Neural cell (in vitro differentiated cells): ENCODE data around the gene STX1A. TPM values are rescaled to one million over a fixed set of nuclear protein-coding genes. Genes with fewer than 3 reads are reported as not detected.

Experiments used
- H2AFZ ChIP-seq: fragments of 200-600, 300-800 bp; sonication (generic), shearing (Covaris generic); 2 replicates; pipeline ENCODE4 v1.6.0; 2014; ENCODE audit warnings: low read depth, mild to moderate bottlenecking, antibody characterized with exemption, low read length, moderate library complexity
- H3F3A ChIP-seq: fragments of 200-600 bp; shearing (Covaris generic); 2 replicates; pipeline ENCODE4 v1.6.1; 2016; ENCODE audit warnings: mild to moderate bottlenecking, moderate library complexity, mixed read lengths, antibody characterized with exemption, low read length; ENCODE audit not compliant: insufficient read depth, poor library complexity, severe bottlenecking
- H3K27ac ChIP-seq: fragments of 200-600, 300-800 bp; sonication (generic), shearing (Covaris generic); 2 replicates; pipeline ENCODE4 v1.5.1; 2014; ENCODE audit warnings: mild to moderate bottlenecking, low read length, moderate library complexity
- H3K27me3 ChIP-seq: fragments of 300-800, 200-600 bp; sonication (generic), shearing (Covaris generic); 2 replicates; pipeline ENCODE4 v1.6.0; 2014; ENCODE audit warnings: mild to moderate bottlenecking, low read depth, low read length, moderate library complexity; ENCODE audit not compliant: insufficient read depth
- H3K36me3 ChIP-seq: fragments of 300-800, 200-600 bp; sonication (generic), shearing (Covaris generic); 2 replicates; pipeline ENCODE4 v1.5.1; 2014; ENCODE audit warnings: mild to moderate bottlenecking, antibody characterized with exemption, low read length, moderate library complexity; ENCODE audit not compliant: insufficient read depth
- H3K4me2 ChIP-seq: fragments of 300-800, 200-600 bp; sonication (generic), shearing (Covaris generic); 2 replicates; pipeline ENCODE4 v1.6.0; 2014; ENCODE audit warnings: mild to moderate bottlenecking, low read length
- H3K4me3 ChIP-seq: fragments of 300-800, 200-600 bp; sonication (generic), shearing (Covaris generic); 2 replicates; pipeline ENCODE4 v1.5.1; 2014; ENCODE audit warnings: mild to moderate bottlenecking, low read length, moderate library complexity
- H3K79me2 ChIP-seq: fragments of 200-600 bp; shearing (Covaris generic); replicated peaks from 2 replicates; pipeline ENCODE4 v1.6.0; 2014; ENCODE audit warnings: mild to moderate bottlenecking, low read length, moderate library complexity; ENCODE audit not compliant: insufficient read depth
- H3K9ac ChIP-seq: fragments of 300-800, 200-600 bp; sonication (generic), shearing (Covaris generic); 2 replicates; pipeline ENCODE4 v1.6.1; 2016; ENCODE audit warnings: mild to moderate bottlenecking, low read length, mixed read lengths
- H3K9me2 ChIP-seq: fragments of 200-600 bp; shearing (Covaris generic); 2 replicates; pipeline ENCODE4 v1.6.1; 2016; ENCODE audit warnings: mild to moderate bottlenecking, low read length, mixed read lengths; ENCODE audit not compliant: insufficient read depth
- H3K9me3 ChIP-seq: fragments of 200-600, 300-800 bp; sonication (generic), shearing (Covaris generic); 2 replicates; pipeline ENCODE4 v1.6.1; 2016; ENCODE audit warnings: mild to moderate bottlenecking, mixed run types, low read length, moderate library complexity, mixed read lengths
- H4K20me1 ChIP-seq: fragments of 200-600 bp; shearing (Covaris generic); 2 replicates; pipeline ENCODE4 v1.6.1; 2016; ENCODE audit warnings: mild to moderate bottlenecking, mixed run types; ENCODE audit not compliant: insufficient read depth
- EP300 ChIP-seq: fragments of 450-650 bp; conservative IDR thresholded peaks from 2 replicates; pipeline ENCODE4 v1.6.1; 2014; ENCODE audit warnings: antibody characterized with exemption, mild to moderate bottlenecking, moderate library complexity; ENCODE audit not compliant: poor library complexity, severe bottlenecking
- EZH2 ChIP-seq: fragments of 200-600, 300-800 bp; shearing (Covaris generic), sonication (generic); IDR thresholded peaks from 2 replicates; pipeline ENCODE4 v1.6.1; 2014; ENCODE audit warnings: antibody characterized with exemption, low read length, borderline replicate concordance, mild to moderate bottlenecking; ENCODE audit not compliant: insufficient read depth, poor library complexity, severe bottlenecking
- MXI1 ChIP-seq: fragments of 450-650 bp; conservative IDR thresholded peaks from 2 replicates; pipeline ENCODE4 v1.6.1; 2014; ENCODE audit warnings: antibody characterized with exemption, mild to moderate bottlenecking; ENCODE audit not compliant: poor library complexity, severe bottlenecking
- POLR2AphosphoS5 ChIP-seq: IDR thresholded peaks from 2 replicates; pipeline ENCODE4 v1.6.1; 2012
- RAD21 ChIP-seq: fragments of 450-650 bp; conservative IDR thresholded peaks from 2 replicates; pipeline ENCODE4 v1.6.1; 2014; ENCODE audit warnings: antibody characterized with exemption, mild to moderate bottlenecking, moderate library complexity
- REST ChIP-seq: IDR thresholded peaks from 2 replicates; pipeline ENCODE4 v1.6.1; 2012; ENCODE audit warnings: borderline replicate concordance
- SMC3 ChIP-seq: fragments of 450-650 bp; conservative IDR thresholded peaks from 2 replicates; pipeline ENCODE4 v1.6.1; 2014; ENCODE audit warnings: antibody characterized with exemption, mild to moderate bottlenecking, moderate library complexity; ENCODE audit not compliant: poor library complexity
- TAF1 ChIP-seq: IDR thresholded peaks from 2 replicates; pipeline ENCODE4 v1.6.1; 2012; ENCODE audit warnings: low read depth
- polyA plus RNA-seq: library from polyadenylated mRNA; depleted of rRNA; stranded (reverse); fragments of >200 nt; gene quantifications from 2 replicates; pipeline ENCODE4 v1.2.3, GENCODE V29; 2014
- TF ChIP-seq, protein P1 (sequence below): fragments of 450-650 bp; IDR thresholded peaks from 2 replicates; pipeline ENCODE4 v1.5.1; 2014; ENCODE audit warnings: antibody characterized with exemption, mild to moderate bottlenecking, moderate library complexity; ENCODE audit not compliant: poor library complexity, severe bottlenecking

STX1A gene
- polyA plus RNA-seq, 1 donor from 2014 or later, result 123 TPM

- H2AFZ ChIP-seq, result no peak overlapping the region
- H3K9me3 ChIP-seq, result no peaks in the 10 kb centered on the region
- no peaks in the 10 kb centered on the region for H4K20me1 ChIP-seq
- no peak for TF ChIP-seq TAF1
- no peak for TF ChIP-seq POLR2AphosphoS5
- no peak for TF ChIP-seq RAD21
- TF ChIP-seq REST, result no peak
- no peak for TF ChIP-seq MXI1
- no peak for TF ChIP-seq SMC3
- TF ChIP-seq, protein P1, sequence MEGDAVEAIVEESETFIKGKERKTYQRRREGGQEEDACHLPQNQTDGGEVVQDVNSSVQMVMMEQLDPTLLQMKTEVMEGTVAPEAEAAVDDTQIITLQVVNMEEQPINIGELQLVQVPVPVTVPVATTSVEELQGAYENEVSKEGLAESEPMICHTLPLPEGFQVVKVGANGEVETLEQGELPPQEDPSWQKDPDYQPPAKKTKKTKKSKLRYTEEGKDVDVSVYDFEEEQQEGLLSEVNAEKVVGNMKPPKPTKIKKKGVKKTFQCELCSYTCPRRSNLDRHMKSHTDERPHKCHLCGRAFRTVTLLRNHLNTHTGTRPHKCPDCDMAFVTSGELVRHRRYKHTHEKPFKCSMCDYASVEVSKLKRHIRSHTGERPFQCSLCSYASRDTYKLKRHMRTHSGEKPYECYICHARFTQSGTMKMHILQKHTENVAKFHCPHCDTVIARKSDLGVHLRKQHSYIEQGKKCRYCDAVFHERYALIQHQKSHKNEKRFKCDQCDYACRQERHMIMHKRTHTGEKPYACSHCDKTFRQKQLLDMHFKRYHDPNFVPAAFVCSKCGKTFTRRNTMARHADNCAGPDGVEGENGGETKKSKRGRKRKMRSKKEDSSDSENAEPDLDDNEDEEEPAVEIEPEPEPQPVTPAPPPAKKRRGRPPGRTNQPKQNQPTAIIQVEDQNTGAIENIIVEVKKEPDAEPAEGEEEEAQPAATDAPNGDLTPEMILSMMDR, result no peak
- TF ChIP-seq EZH2, result no peak
- no peak for TF ChIP-seq EP300
- H3F3A ChIP-seq, result no peaks in the 10 kb centered on the region
- no peak overlapping the region for H3K4me2 ChIP-seq
- H3K79me2 ChIP-seq, result no peaks in the 10 kb centered on the region
- H3K9ac ChIP-seq, result no peak overlapping the region
- H3K36me3 ChIP-seq, result no peaks in the 10 kb centered on the region
- no peaks in the 10 kb centered on the region for H3K27me3 ChIP-seq
- no peaks in the 10 kb centered on the region for H3K9me2 ChIP-seq
- no peak overlapping the region for H3K27ac ChIP-seq
- no peak overlapping the region for H3K4me3 ChIP-seq
Measured at GRCh38 chr7:73740212-73740611, 20.7 kb upstream of the STX1A start.

DNA sequence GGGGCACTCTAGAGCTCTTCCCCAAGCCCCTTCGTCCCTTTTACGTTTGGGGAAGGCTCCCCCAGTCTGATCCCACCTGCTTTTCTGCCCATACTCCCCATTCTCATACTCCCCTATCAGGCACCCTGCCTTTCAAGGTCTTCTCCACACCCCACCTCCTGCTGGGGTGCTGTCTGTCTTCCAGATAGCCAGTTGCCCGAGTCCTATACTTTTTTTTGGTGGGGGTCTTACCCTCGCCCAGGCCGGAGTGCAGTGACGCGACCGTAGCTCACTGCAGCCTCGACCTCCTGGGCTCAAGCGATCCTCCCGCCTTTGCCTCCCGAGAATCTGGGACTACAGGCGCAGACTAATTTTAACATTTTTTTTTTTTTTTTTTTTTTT, 19.9 kb upstream of the STX1A start:
- Histone ChIP-seq H3K9me3 (no peaks in the 10 kb centered on the region), H3F3A (no peaks in the 10 kb centered on the region), H3K79me2 (no peaks in the 10 kb centered on the region), H3K27ac (peak overlapping the region; percentile 84), H3K36me3 (no peaks in the 10 kb centered on the region), H3K4me3 (peak overlapping the region; percentile 81), H3K4me2 (peak overlapping the region; percentile 49), H4K20me1 (no peaks in the 10 kb centered on the region), H3K9me2 (no peaks in the 10 kb centered on the region), H3K27me3 (no peaks in the 10 kb centered on the region), H3K9ac (peak overlapping the region; percentile 97), H2AFZ (peak overlapping the region; percentile 98)
- TF ChIP-seq EP300 (no peak), SMC3 (no peak), MXI1 (no peak), REST (no peak), EZH2 (no peak), RAD21 (no peak), TAF1 (no peak), POLR2AphosphoS5 (no peak)
- TF ChIP-seq, protein P1, result no peak
